Measurements from ENCODE around the gene SLC7A14. TPM values are rescaled to one million over a fixed set of nuclear protein-coding genes. Genes with fewer than 3 reads are reported as not detected.

Gene SLC7A14
- total RNA-seq, 5 donors from 2014 or later (not counting 1 experiment from before 2014, with no cell fraction given), result not detected

- Mint-ChIP-seq H3K9me3 (no peaks in the 10 kb centered on the region), H3K4me3 (no peak overlapping the region)
- WGBS (ENCODE audit: insufficient coverage), result 0% methylated on average over 1 of the region's 5 CpGs
These were observed 171.6 kb downstream of the SLC7A14 start for GRCh38 chr3:170414202-170414663.

GRCh38 chr3:170413291-170413690 lies 172.6 kb downstream of the SLC7A14 start:
- H3K4me1 ChIP-seq (ENCODE audit: control insufficient read depth in 1 of 2, extremely low read depth in 1 of 2, insufficient read depth in 2 of 2, low read length in 2 of 2), result peaks cover 0 to 1% of the 10 kb centered on the region in 2 experiments
- Mint-ChIP-seq H3K4me3 (no peak overlapping the region), H3K36me3 (no peaks in the 10 kb centered on the region), H3K9me3 (no peaks in the 10 kb centered on the region), H3K4me1 (peaks cover 3 to 4% (median 4%) of the 10 kb centered on the region in 3 donors), H3K27me3 (peaks cover 19 to 21% of the 10 kb centered on the region in 2 donors), H3K27ac (no peak overlapping the region)
- DNase-seq (no peak), ATAC-seq (replicated peaks in 1 of 4) (no peak)
- no peak overlapping the region for H3K27ac ChIP-seq (ENCODE audit: low read length)
- peaks cover 5 to 10% of the 10 kb centered on the region in 2 experiments for H3K27me3 ChIP-seq (replicated peaks in 1 of 2; ENCODE audit: control insufficient read depth in 2 of 2, extremely low read depth in 1 of 2, insufficient read depth in 2 of 2, low read length in 1 of 2)
- CTCF ChIA-PET, result interaction anchor here (0.5 to 1.8 kb wide), 15 partner anchors 10 to 1359 kb away, joined by 3 to 18 read pairs (median 5); partner anchors contain the start of gene SKIL (in 1 of the 2)
- POLR2A ChIA-PET, result no interaction called here
- H3K9me3 ChIP-seq, result no peaks in the 10 kb centered on the region
- H3K4me3 ChIP-seq (ENCODE audit: control insufficient read depth in 1 of 2, extremely low read depth in 1 of 2, low read length in 1 of 2), result no peak overlapping the region
- H3K36me3 ChIP-seq (ENCODE audit: control insufficient read depth in 2 of 2, extremely low read depth in 1 of 2, insufficient read depth in 1 of 2, low read length in 1 of 2), result no peaks in the 10 kb centered on the region
- no CpG with 5 or more reads among the region's 4 CpGs for WGBS (ENCODE audit: insufficient coverage)

More at GRCh38 chr3:170414202-170414663, 171.6 kb downstream of the SLC7A14 start:
- Histone ChIP-seq H3K27me3 (replicated peaks in 1 of 2; ENCODE audit: control insufficient read depth in 2 of 2, extremely low read depth in 1 of 2, insufficient read depth in 2 of 2, low read length in 1 of 2) (peaks cover 5 to 18% of the 10 kb centered on the region in 2 experiments), H3K27ac (ENCODE audit: low read length) (no peak overlapping the region), H3K9me3 (no peaks in the 10 kb centered on the region), H3K4me1 (ENCODE audit: control insufficient read depth in 1 of 2, extremely low read depth in 1 of 2, insufficient read depth in 2 of 2, low read length in 2 of 2) (peaks cover 0 to 9% of the 10 kb centered on the region in 2 experiments), H3K36me3 (ENCODE audit: control insufficient read depth in 2 of 2, extremely low read depth in 1 of 2, insufficient read depth in 1 of 2, low read length in 1 of 2) (no peaks in the 10 kb centered on the region), H3K4me3 (ENCODE audit: control insufficient read depth in 1 of 2, extremely low read depth in 1 of 2, low read length in 1 of 2) (no peak overlapping the region)
- Mint-ChIP-seq H3K4me1 (peaks cover 8 to 10% (median 9%) of the 10 kb centered on the region in 3 donors), H3K27ac (no peak overlapping the region), H3K27me3 (peaks cover 23 to 25% of the 10 kb centered on the region in 2 donors), H3K36me3 (no peaks in the 10 kb centered on the region)
- POLR2A ChIA-PET, result no interaction called here
- CTCF ChIA-PET, result interaction anchor here (0.5 to 1.8 kb wide), 27 partner anchors 16 to 1358 kb away, joined by 3 to 18 read pairs (median 4); partner anchors contain the start of gene SKIL (in 1 of the 2)
- DNase-seq (peak in 19 of 35 experiments; percentile 9 to 65 (median 21)), ATAC-seq (replicated peaks in 1 of 4) (peak; percentile 49 to 68 (median 58))

- peak in 1 of 35 experiments; percentile 26 for DNase-seq
- CTCF ChIA-PET, result interaction anchor here (0.6 to 1.1 kb wide), 4 partner anchors 45 to 217 kb away, joined by 3 to 6 read pairs (median 4); no protein-coding TSS in a partner anchor
- Histone ChIP-seq H3K4me3 (ENCODE audit: control insufficient read depth in 1 of 2, extremely low read depth in 1 of 2, low read length in 1 of 2) (no peak overlapping the region), H3K9me3 (no peaks in the 10 kb centered on the region), H3K27me3 (replicated peaks in 1 of 2; ENCODE audit: control insufficient read depth in 2 of 2, extremely low read depth in 1 of 2, insufficient read depth in 2 of 2, low read length in 1 of 2) (peaks cover 0 to 3% of the 10 kb centered on the region in 2 experiments), H3K27ac (ENCODE audit: low read length) (no peak overlapping the region), H3K36me3 (ENCODE audit: control insufficient read depth in 2 of 2, extremely low read depth in 1 of 2, insufficient read depth in 1 of 2, low read length in 1 of 2) (no peaks in the 10 kb centered on the region), H3K4me1 (ENCODE audit: control insufficient read depth in 1 of 2, extremely low read depth in 1 of 2, insufficient read depth in 2 of 2, low read length in 2 of 2) (no peaks in the 10 kb centered on the region)
- Mint-ChIP-seq H3K36me3 (no peaks in the 10 kb centered on the region), H3K4me1 (no peaks in the 10 kb centered on the region), H3K9me3 (no peaks in the 10 kb centered on the region), H3K4me3 (no peak overlapping the region), H3K27ac (no peak overlapping the region), H3K27me3 (peaks cover 0 to 2% of the 10 kb centered on the region in 2 donors)
- ATAC-seq (replicated peaks in 1 of 4), result no peak
- POLR2A ChIA-PET, result no interaction called here
- 100% methylated on average over 2 of the region's 4 CpGs for WGBS (ENCODE audit: insufficient coverage)
These were observed 175.3 kb downstream of the SLC7A14 start for GRCh38 chr3:170410428-170411029.

Other genes with a start within 250 kb of the SLC7A14 start
- gene SKIL, start 228.4 kb downstream of the SLC7A14 start, total RNA-seq, result 10 to 100 TPM; 69.1 to 97.7 (median 78.5) TPM
- gene CLDN11, start 167.2 kb downstream of the SLC7A14 start, total RNA-seq, result under 1 TPM in 3 of 5 donors, not detected in 2; 0.51 to 0.76 (median 0.70) TPM